Activated CD4-positive, CD25-positive, alpha-beta regulatory T cell treated with anti-CD3 and anti-CD28 coated beads, Interleukin-2, amount 50 U/mL, for 72 hours (primary cell): ENCODE results near the gene EDC3.
"Not testable (repeated sequence)": the region's sequence is repeated elsewhere in the genome, so short reads cannot be mapped to it uniquely, and the experiment has no call there.

Experiments
- DNase-seq: peaks from one replicate; pipeline ENCODE4 v3.0.0; 2021

EDC3 gene

GRCh38 chr15:74709892-74710291 lies 14.1 kb upstream of the EDC3 start:
- no peak for DNase-seq

GRCh38 chr15:74709011-74709410 lies 13.2 kb upstream of the EDC3 start:
- DNase-seq: no peak

GRCh38 chr15:74696808-74697207 lies 984 bp upstream of the EDC3 start:
- DNase-seq: no peak

GRCh38 chr15:74696398-74696729 lies 540 bp upstream of the EDC3 start:
- no peak for DNase-seq

GRCh38 chr15:74692327-74692726 lies 3.5 kb downstream of the EDC3 start:
- DNase-seq: no peak

- no peak for DNase-seq
Observed at GRCh38 chr15:74683758-74684157, 12.1 kb downstream of the EDC3 start.

- DNase-seq: no peak
Observed at GRCh38 chr15:74682954-74683353, 12.9 kb downstream of the EDC3 start.

GRCh38 chr15:74680456-74680855 lies 15.4 kb downstream of the EDC3 start:
- no peak for DNase-seq

- no peak for DNase-seq
Observed at GRCh38 chr15:74676801-74677200, 19.0 kb downstream of the EDC3 start.

- no peak for DNase-seq
Observed at GRCh38 chr15:74674161-74674560, 21.7 kb downstream of the EDC3 start.

- DNase-seq: no peak
Observed at GRCh38 chr15:74669627-74670026, 26.2 kb downstream of the EDC3 start.

GRCh38 chr15:74667975-74668374 lies 27.8 kb downstream of the EDC3 start:
- no peak for DNase-seq

GRCh38 chr15:74664670-74665069 lies 31.2 kb downstream of the EDC3 start:
- no peak for DNase-seq

GRCh38 chr15:74664028-74664616 lies 31.7 kb downstream of the EDC3 start:
- DNase-seq: no peak

GRCh38 chr15:74663303-74664027 lies 32.4 kb downstream of the EDC3 start:
- DNase-seq: no peak

GRCh38 chr15:74662064-74662860 lies 33.6 kb downstream of the EDC3 start:
- DNase-seq: no peak

- not testable (repeated sequence) for DNase-seq
Observed at GRCh38 chr15:74661280-74661679, 34.5 kb downstream of the EDC3 start.

GRCh38 chr15:74657846-74658245 lies 38.0 kb downstream of the EDC3 start:
- DNase-seq: no peak

GRCh38 chr15:74656935-74657535 lies 38.8 kb downstream of the EDC3 start:
- no peak for DNase-seq

- DNase-seq: no peak
Observed at GRCh38 chr15:74655424-74655823, 40.4 kb downstream of the EDC3 start.

GRCh38 chr15:74653426-74654102 lies 42.3 kb downstream of the EDC3 start:
- DNase-seq: no peak

- no peak for DNase-seq
Observed at GRCh38 chr15:74651242-74651741, 44.5 kb downstream of the EDC3 start.
